ENCODE data around the gene GRK4.

The GRK4 gene

DNA sequence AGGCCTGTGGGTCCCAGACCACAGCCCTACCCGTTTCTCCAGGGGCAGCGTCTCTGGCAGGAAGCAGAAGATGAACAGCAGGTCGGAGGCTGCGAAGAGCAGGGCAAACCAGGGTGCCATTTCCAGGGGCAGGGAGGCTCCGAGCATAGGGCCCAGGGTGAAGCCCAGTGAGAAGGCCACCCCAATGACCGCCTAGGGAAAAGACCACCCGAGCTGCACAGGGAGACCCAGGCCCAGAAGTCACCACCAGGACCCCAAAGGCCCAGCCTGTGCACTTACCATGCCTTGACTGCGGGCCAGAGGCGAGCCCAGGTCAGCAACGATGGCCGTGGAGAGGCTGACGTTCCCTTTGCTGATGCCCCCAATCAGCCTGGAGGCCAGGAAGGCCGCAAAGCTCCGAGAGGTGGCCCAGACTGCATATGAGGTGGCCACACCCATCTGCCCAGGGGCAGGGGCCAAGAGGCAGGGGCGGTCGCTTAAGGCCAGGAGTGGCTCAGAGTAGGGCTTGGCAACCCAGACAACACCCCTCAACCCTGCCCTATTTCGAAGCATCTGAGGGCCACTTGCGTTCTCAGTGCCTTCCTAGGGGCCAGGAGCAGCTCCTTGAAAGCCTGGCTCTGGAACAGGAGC lies 30.9 kb upstream of the GRK4 start:
- H3F3A ChIP-seq (ENCODE audit: low read depth): no peaks in the 10 kb centered on the region
- no peak overlapping the region for H2AFZ ChIP-seq (ENCODE audit: low read length)
- H3K4me2 ChIP-seq (ENCODE audit: low read depth, low read length, poor library complexity, severe bottlenecking): peak overlapping the region; percentile 71
- H3K9ac ChIP-seq (ENCODE audit: low read depth, low read length, poor library complexity, severe bottlenecking): no peak overlapping the region
- peaks cover 16% of the 10 kb centered on the region for H3K4me1 ChIP-seq (ENCODE audit: insufficient read depth, low read length, poor library complexity, severe bottlenecking)
- no peaks in the 10 kb centered on the region for H3K27me3 ChIP-seq (ENCODE audit: insufficient read depth, low read length, poor library complexity, severe bottlenecking)
- no peak for TF ChIP-seq CTCF (conservative IDR thresholded peaks at IDR 0.05; ENCODE audit: low read length)
- TF ChIP-seq EZH2phosphoT487 (IDR thresholded peaks at IDR 0.05; ENCODE audit: borderline replicate concordance): no peak
- peaks cover 28% of the 10 kb centered on the region; the same call in 1 of the 2 replicates for H3K79me2 ChIP-seq (ENCODE audit: insufficient read depth, low read length)
- H3K9me3 ChIP-seq (ENCODE audit: insufficient read depth, low read depth, low read length): no peaks in the 10 kb centered on the region
- H3K4me3 ChIP-seq (ENCODE audit: low read length, poor library complexity, severe bottlenecking): peak overlapping the region; percentile 78
- H3K36me3 ChIP-seq (ENCODE audit: insufficient read depth, low read length): peaks cover 33% of the 10 kb centered on the region; the same call in 1 of the 2 replicates
- no peaks in the 10 kb centered on the region for H3K9me2 ChIP-seq (replicated peaks; ENCODE audit: low read depth, low read length)
- no peaks in the 10 kb centered on the region for H4K20me1 ChIP-seq (ENCODE audit: insufficient read depth, low read length, poor library complexity, severe bottlenecking)

DNA sequence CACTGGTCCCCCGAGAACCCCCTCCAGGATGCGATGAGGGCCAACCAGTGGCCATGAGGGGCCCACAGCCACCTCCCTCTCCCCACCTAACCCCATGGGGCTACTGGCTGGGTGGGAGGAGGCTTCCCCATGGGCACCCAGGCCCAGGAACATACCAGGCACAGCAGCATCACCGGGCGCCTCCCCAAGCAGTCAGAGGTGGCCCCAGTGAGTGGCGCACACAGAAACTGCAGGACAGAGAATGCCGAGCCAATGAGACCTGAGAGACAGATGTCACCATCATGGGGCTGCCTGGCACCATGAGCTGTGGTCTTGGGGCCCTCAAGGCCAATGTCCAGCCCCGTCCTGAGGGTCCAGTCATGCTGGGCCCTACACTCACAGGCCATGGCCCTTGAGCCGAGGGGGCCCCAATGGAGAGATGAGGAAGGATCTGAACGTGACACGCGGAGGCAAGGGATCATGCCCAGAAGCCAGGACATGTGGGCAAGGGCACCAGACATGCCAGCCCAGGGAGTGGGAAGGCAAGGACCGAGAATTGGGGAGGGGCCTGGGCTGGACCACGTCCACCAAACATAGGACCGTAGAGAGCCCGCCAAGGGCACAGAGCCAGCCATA lies 30.3 kb upstream of the GRK4 start:
- peaks cover 33% of the 10 kb centered on the region; the same call in 1 of the 2 replicates for H3K36me3 ChIP-seq (ENCODE audit: insufficient read depth, low read length)
- peak overlapping the region; percentile 71 for H3K4me2 ChIP-seq (ENCODE audit: low read depth, low read length, poor library complexity, severe bottlenecking)

GRCh38 chr4:2933566-2934076 lies 29.8 kb upstream of the GRK4 start:
- Histone ChIP-seq H3K79me2 (ENCODE audit: insufficient read depth, low read length) (peaks cover 28% of the 10 kb centered on the region; the same call in 1 of the 2 replicates), H3K9me3 (ENCODE audit: insufficient read depth, low read depth, low read length) (no peaks in the 10 kb centered on the region), H3K4me3 (ENCODE audit: low read length, poor library complexity, severe bottlenecking) (peak overlapping the region; percentile 78), H3K9ac (ENCODE audit: low read depth, low read length, poor library complexity, severe bottlenecking) (peak overlapping the region; percentile 72), H3K36me3 (ENCODE audit: insufficient read depth, low read length) (peaks cover 33% of the 10 kb centered on the region; the same call in 1 of the 2 replicates), H3K4me2 (ENCODE audit: low read depth, low read length, poor library complexity, severe bottlenecking) (peak overlapping the region; percentile 71), H3K27me3 (ENCODE audit: insufficient read depth, low read length, poor library complexity, severe bottlenecking) (no peaks in the 10 kb centered on the region), H4K20me1 (ENCODE audit: insufficient read depth, low read length, poor library complexity, severe bottlenecking) (no peaks in the 10 kb centered on the region), H3K4me1 (ENCODE audit: insufficient read depth, low read length, poor library complexity, severe bottlenecking) (peaks cover 16% of the 10 kb centered on the region), H3K9me2 (replicated peaks; ENCODE audit: low read depth, low read length) (no peaks in the 10 kb centered on the region), H2AFZ (ENCODE audit: low read length) (0 out of 2 replicates have a peak overlapping the region, but pooled peaks have one; percentile 17), H3F3A (ENCODE audit: low read depth) (no peaks in the 10 kb centered on the region)
- TF ChIP-seq EZH2phosphoT487 (IDR thresholded peaks at IDR 0.05; ENCODE audit: borderline replicate concordance) (no peak), CTCF (conservative IDR thresholded peaks at IDR 0.05; ENCODE audit: low read length) (no peak)

More for the DNA sequence above, 30.3 kb upstream of the GRK4 start:
- Histone ChIP-seq H2AFZ (ENCODE audit: low read length) (no peak overlapping the region), H3K9me2 (replicated peaks; ENCODE audit: low read depth, low read length) (no peaks in the 10 kb centered on the region), H4K20me1 (ENCODE audit: insufficient read depth, low read length, poor library complexity, severe bottlenecking) (no peaks in the 10 kb centered on the region), H3K27me3 (ENCODE audit: insufficient read depth, low read length, poor library complexity, severe bottlenecking) (no peaks in the 10 kb centered on the region), H3K9me3 (ENCODE audit: insufficient read depth, low read depth, low read length) (no peaks in the 10 kb centered on the region), H3K9ac (ENCODE audit: low read depth, low read length, poor library complexity, severe bottlenecking) (peak overlapping the region; percentile 72), H3K4me1 (ENCODE audit: insufficient read depth, low read length, poor library complexity, severe bottlenecking) (peaks cover 16% of the 10 kb centered on the region), H3K4me3 (ENCODE audit: low read length, poor library complexity, severe bottlenecking) (peak overlapping the region; percentile 78), H3F3A (ENCODE audit: low read depth) (no peaks in the 10 kb centered on the region), H3K79me2 (ENCODE audit: insufficient read depth, low read length) (peaks cover 28% of the 10 kb centered on the region; the same call in 1 of the 2 replicates)
- TF ChIP-seq EZH2phosphoT487 (IDR thresholded peaks at IDR 0.05; ENCODE audit: borderline replicate concordance) (no peak), CTCF (conservative IDR thresholded peaks at IDR 0.05; ENCODE audit: low read length) (no peak)

Data from Loucy (cell line).